Activated CD4-positive, alpha-beta T cell treated with anti-CD3 and anti-CD28 coated beads, Interleukin-2, amount 50 U/mL, for 1 hour (primary cell): Measurements from ENCODE around the gene PLCB4.

Experiments
- DNase-seq: peaks from one replicate; pipeline ENCODE4 v3.0.0-alpha.2; 2020

The PLCB4 gene

GRCh38 chr20:9478771-9479170 is 409.9 kb downstream of the PLCB4 start:
- DNase-seq: no peak

- DNase-seq: no peak
Measured at GRCh38 chr20:9480066-9480465, 411.2 kb downstream of the PLCB4 start.

- DNase-seq: no peak
Measured at GRCh38 chr20:9482180-9482579, 413.3 kb downstream of the PLCB4 start.

- DNase-seq: no peak
Measured at GRCh38 chr20:9483131-9483530, 414.2 kb downstream of the PLCB4 start.

GRCh38 chr20:9485614-9486340 is 416.9 kb downstream of the PLCB4 start:
- DNase-seq: no peak

- no peak for DNase-seq
Measured at GRCh38 chr20:9487231-9487630, 418.3 kb downstream of the PLCB4 start.

- DNase-seq: no peak
Measured at GRCh38 chr20:9488063-9488462, 419.2 kb downstream of the PLCB4 start.

- DNase-seq: no peak
Measured at GRCh38 chr20:9490161-9490560, 421.3 kb downstream of the PLCB4 start.

- no peak for DNase-seq
Measured at GRCh38 chr20:9490631-9491030, 421.7 kb downstream of the PLCB4 start.

GRCh38 chr20:9491324-9491723 is 422.4 kb downstream of the PLCB4 start:
- DNase-seq: no peak

- no peak for DNase-seq
Measured at GRCh38 chr20:9492067-9492466, 423.2 kb downstream of the PLCB4 start.

- DNase-seq: no peak
Measured at GRCh38 chr20:9493803-9494202, 424.9 kb downstream of the PLCB4 start.

- no peak for DNase-seq
Measured at GRCh38 chr20:9495701-9496100, 426.8 kb downstream of the PLCB4 start.

- no peak for DNase-seq
Measured at GRCh38 chr20:9496155-9496554, 427.3 kb downstream of the PLCB4 start.

GRCh38 chr20:9498322-9498721 is 429.4 kb downstream of the PLCB4 start:
- DNase-seq: no peak

GRCh38 chr20:9499126-9499899 is 430.4 kb downstream of the PLCB4 start:
- DNase-seq: no peak

- DNase-seq: no peak
Measured at GRCh38 chr20:9500121-9500520, 431.2 kb downstream of the PLCB4 start.

GRCh38 chr20:9501473-9501872 is 432.6 kb downstream of the PLCB4 start:
- no peak for DNase-seq

- no peak for DNase-seq
Measured at GRCh38 chr20:9503526-9504245, 434.8 kb downstream of the PLCB4 start.

GRCh38 chr20:9506280-9506821 is 437.5 kb downstream of the PLCB4 start:
- no peak for DNase-seq

GRCh38 chr20:9506964-9507369 is 438.1 kb downstream of the PLCB4 start:
- no peak for DNase-seq

GRCh38 chr20:9507544-9508239 is 438.8 kb downstream of the PLCB4 start:
- no peak for DNase-seq

GRCh38 chr20:9508240-9508661 is 439.4 kb downstream of the PLCB4 start:
- no peak for DNase-seq
